22Rv1 (cell line): ENCODE measurements around the gene MXD1.

Experiments used
- CTCF ChIP-seq: fragments of 450-650 bp; IDR thresholded peaks from 2 replicates; pipeline ENCODE4 v1.5.1; 2017; ENCODE audit warnings: mild to moderate bottlenecking
- ZFX ChIP-seq: fragments of 450-650 bp; IDR thresholded peaks from 2 replicates; pipeline ENCODE4 v1.6.1; 2017; ENCODE audit warnings: antibody characterized with exemption, borderline replicate concordance

DNA sequence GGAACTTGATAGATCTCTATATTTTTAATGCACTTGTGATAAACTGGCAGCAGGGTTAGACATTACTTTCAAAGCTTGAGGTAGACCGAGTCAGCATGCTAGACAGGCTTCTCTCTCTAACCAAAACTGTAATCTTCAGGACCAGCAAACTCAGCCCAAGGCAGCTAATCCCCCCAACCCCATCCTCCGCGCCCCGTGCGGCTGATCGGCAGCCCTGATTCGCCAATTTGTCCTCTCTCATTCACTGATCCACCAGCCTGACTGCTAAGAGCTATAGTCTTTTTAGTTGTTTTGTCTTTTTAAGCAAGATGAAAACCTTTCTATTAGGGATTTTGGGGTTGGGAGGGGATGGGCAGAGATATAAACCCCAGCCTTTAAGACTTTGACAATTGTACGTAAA is 25.8 kb downstream of the MXD1 start:
- TF ChIP-seq CTCF, result no peak
- no peak for TF ChIP-seq ZFX
